SJCRH30 (cell line): Measurements from ENCODE around the gene NOS2. TPM values are rescaled to one million over a fixed set of nuclear protein-coding genes. Genes with fewer than 3 reads are reported as not detected.

Source experiments
- DNase-seq, 2 experiments: peaks; one replicate each; pipeline ENCODE4 v3.0.0-alpha.2; 2015 to 2020
- H3K27ac ChIP-seq: fragments of 250-450 bp; sonication (Bioruptor Pico); 2 replicates; pipeline ENCODE4 v1.5.1; 2020; ENCODE audit warnings: mild to moderate bottlenecking, moderate library complexity
- H3K27me3 ChIP-seq: fragments of 250-450 bp; sonication (Bioruptor Pico); 2 replicates; pipeline ENCODE4 v1.5.1; 2020; ENCODE audit warnings: mild to moderate bottlenecking, moderate library complexity
- H3K36me3 ChIP-seq: fragments of 250-450 bp; sonication (Bioruptor Pico); 2 replicates; pipeline ENCODE4 v1.5.1; 2020; ENCODE audit warnings: mild to moderate bottlenecking, moderate library complexity
- H3K4me1 ChIP-seq: fragments of 250-450 bp; sonication (Bioruptor Pico); 2 replicates; pipeline ENCODE4 v1.5.1; 2020; ENCODE audit warnings: mild to moderate bottlenecking, moderate library complexity
- H3K4me3 ChIP-seq: fragments of 250-450 bp; sonication (Bioruptor Pico); 2 replicates; pipeline ENCODE4 v1.5.1; 2020; ENCODE audit warnings: mild to moderate bottlenecking, moderate library complexity
- H3K9me3 ChIP-seq: fragments of 250-450 bp; sonication (Bioruptor Pico); replicated peaks from 2 replicates; pipeline ENCODE4 v1.5.1; 2020; ENCODE audit warnings: mild to moderate bottlenecking, moderate library complexity
- total RNA-seq: library from RNA; depleted of rRNA; stranded (reverse); fragments of >200 nt; shearing (Covaris generic); gene quantifications from 2 replicates; pipeline ENCODE4 v1.2.3, GENCODE V29; 2014

Gene NOS2
- total RNA-seq, 1 experiment from 2014 or later = not detected

- H3K9me3 ChIP-seq = no peaks in the 10 kb centered on the region
- H3K4me1 ChIP-seq = no peaks in the 10 kb centered on the region
- DNase-seq = no peak
- H3K27me3 ChIP-seq = peaks cover 2% of the 10 kb centered on the region
- no peaks in the 10 kb centered on the region for H3K36me3 ChIP-seq
- no peak overlapping the region for H3K27ac ChIP-seq
- H3K4me3 ChIP-seq = no peak overlapping the region
Measured at GRCh38 chr17:27808628-27809027, 8.3 kb upstream of the NOS2 start.

- Histone ChIP-seq H3K4me1 (no peaks in the 10 kb centered on the region), H3K9me3 (no peaks in the 10 kb centered on the region), H3K36me3 (no peaks in the 10 kb centered on the region), H3K27ac (no peak overlapping the region), H3K4me3 (no peak overlapping the region), H3K27me3 (no peaks in the 10 kb centered on the region; the same call in 1 of the 2 replicates)
- no peak for DNase-seq
Measured at GRCh38 chr17:27807567-27808470, 7.5 kb upstream of the NOS2 start.

- peak; percentile 81 to 92 for DNase-seq
- H3K4me1 ChIP-seq = no peaks in the 10 kb centered on the region
- no peak overlapping the region for H3K27ac ChIP-seq
- H3K4me3 ChIP-seq = peak overlapping the region; percentile 19
- H3K27me3 ChIP-seq = no peaks in the 10 kb centered on the region; the same call in 1 of the 2 replicates
- no peaks in the 10 kb centered on the region for H3K9me3 ChIP-seq
- no peaks in the 10 kb centered on the region for H3K36me3 ChIP-seq
Measured at GRCh38 chr17:27805520-27806146, 5.3 kb upstream of the NOS2 start.

DNA sequence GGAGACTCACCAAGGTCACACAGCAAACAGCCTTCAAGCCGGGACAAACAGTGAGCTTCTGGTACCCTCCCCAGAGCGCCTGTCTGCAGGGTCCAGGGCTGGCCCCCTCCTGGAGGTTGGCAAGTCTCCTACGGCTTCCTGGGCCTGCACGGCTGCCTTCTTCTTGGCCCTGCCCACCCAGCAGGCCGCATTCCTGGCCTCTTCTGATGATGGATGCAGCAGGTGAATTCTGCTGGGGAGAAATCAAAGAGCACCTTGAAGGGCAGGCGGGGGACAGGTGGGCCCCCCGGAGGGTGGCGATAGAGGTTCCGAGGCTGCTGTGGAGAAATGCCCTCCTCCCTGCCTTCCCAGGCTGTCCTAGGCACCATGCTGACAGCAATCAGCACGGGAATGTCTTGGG lies 3.8 kb upstream of the NOS2 start:
- Histone ChIP-seq H3K4me3 (no peak overlapping the region), H3K27ac (no peak overlapping the region), H3K36me3 (no peaks in the 10 kb centered on the region), H3K4me1 (no peaks in the 10 kb centered on the region), H3K27me3 (peaks cover 6% of the 10 kb centered on the region; the same call in 1 of the 2 replicates), H3K9me3 (no peaks in the 10 kb centered on the region)
- no peak for DNase-seq

DNA sequence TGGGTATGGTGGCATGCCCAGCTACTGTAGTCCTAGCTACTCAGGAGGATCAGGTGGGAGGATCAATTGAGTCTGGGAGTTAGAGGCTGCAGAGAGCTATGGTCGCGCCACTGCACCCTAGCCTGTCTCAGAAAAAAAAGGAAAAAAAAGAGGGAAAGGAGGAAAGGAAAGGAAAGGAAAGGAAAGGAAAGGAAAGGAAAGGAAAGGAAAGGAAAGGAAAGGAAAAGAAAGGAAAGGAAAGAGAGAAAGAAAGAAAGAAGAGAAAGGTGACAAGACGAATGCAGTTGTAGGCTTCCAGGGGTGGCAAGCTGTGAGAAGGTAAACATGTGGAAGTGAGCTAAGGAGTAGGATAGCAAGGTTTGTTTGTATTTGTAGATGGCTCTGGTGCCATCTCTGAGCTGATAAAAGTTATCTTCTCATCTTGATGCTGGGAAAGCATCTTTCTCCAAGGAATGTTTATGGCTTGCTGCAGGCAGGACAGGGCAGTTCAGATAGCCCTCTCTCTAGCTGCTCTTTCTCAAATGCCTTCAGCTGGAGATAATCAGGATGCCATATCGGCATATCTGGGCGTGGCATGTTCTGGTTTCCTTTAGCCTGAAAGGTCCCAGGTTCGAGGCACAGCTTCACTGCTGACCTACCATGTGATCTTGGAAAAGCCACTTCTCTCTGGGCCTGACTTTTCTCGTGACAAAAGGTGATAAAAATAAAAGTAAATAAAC lies 2.8 kb upstream of the NOS2 start:
- H3K36me3 ChIP-seq = no peaks in the 10 kb centered on the region
- H3K27ac ChIP-seq = no peak overlapping the region
- no peak for DNase-seq
- peaks cover 12% of the 10 kb centered on the region; the same call in 1 of the 2 replicates for H3K27me3 ChIP-seq
- H3K9me3 ChIP-seq = no peaks in the 10 kb centered on the region
- H3K4me3 ChIP-seq = no peak overlapping the region
- H3K4me1 ChIP-seq = no peaks in the 10 kb centered on the region

- H3K36me3 ChIP-seq = no peaks in the 10 kb centered on the region
- H3K27ac ChIP-seq = no peak overlapping the region
- H3K4me1 ChIP-seq = no peaks in the 10 kb centered on the region
- H3K27me3 ChIP-seq = peaks cover 12% of the 10 kb centered on the region; the same call in 1 of the 2 replicates
- H3K9me3 ChIP-seq = no peaks in the 10 kb centered on the region
- no peak overlapping the region for H3K4me3 ChIP-seq
- no peak for DNase-seq
Measured at GRCh38 chr17:27802033-27802432, 1.7 kb upstream of the NOS2 start.

GRCh38 chr17:27798376-27798775 lies 2.0 kb downstream of the NOS2 start:
- H3K4me3 ChIP-seq = no peak overlapping the region
- no peaks in the 10 kb centered on the region for H3K4me1 ChIP-seq
- H3K36me3 ChIP-seq = no peaks in the 10 kb centered on the region
- no peaks in the 10 kb centered on the region for H3K9me3 ChIP-seq
- DNase-seq = no peak
- H3K27ac ChIP-seq = no peak overlapping the region
- peaks cover 12% of the 10 kb centered on the region; the same call in 1 of the 2 replicates for H3K27me3 ChIP-seq

GRCh38 chr17:27797390-27798091 lies 2.8 kb downstream of the NOS2 start:
- H3K27me3 ChIP-seq = peaks cover 12% of the 10 kb centered on the region; the same call in 1 of the 2 replicates

DNA sequence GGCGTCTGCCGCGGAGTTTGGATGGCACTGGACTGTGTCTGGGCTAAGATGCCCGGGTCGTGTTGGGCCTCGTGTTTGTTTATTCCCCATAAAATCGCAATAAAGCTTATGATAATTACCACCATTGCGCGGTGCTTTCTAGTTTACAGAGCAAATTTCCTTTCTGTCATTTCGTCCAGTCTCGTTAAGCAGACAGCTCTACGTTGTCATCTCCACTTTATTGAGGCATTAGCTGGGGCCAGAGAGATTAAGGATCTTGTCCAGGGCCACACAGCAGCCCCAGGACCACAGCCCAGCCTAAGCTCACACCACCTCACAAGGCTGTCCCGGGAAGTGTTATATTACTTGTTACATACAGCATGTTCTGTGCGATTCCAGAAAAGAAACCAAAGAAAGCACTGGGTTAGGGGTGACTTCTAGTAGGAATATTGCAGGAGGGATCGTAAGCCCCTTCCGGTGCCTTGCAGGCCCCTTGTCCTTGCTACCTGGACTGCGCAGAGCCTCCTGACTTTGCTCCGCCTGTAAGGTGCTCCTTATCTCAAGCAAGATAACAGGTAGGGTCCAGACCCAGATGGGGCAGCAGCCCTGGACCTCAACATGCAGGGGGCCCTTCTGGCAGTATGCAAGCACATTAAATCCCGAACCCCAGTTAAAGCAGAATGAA lies 6.3 kb downstream of the NOS2 start:
- H3K27me3 ChIP-seq = peaks cover 6% of the 10 kb centered on the region; the same call in 1 of the 2 replicates
- no peak for DNase-seq
- no peaks in the 10 kb centered on the region for H3K9me3 ChIP-seq
- H3K36me3 ChIP-seq = no peaks in the 10 kb centered on the region
- H3K27ac ChIP-seq = no peak overlapping the region
- no peaks in the 10 kb centered on the region for H3K4me1 ChIP-seq
- no peak overlapping the region for H3K4me3 ChIP-seq

More at GRCh38 chr17:27797390-27798091, 2.8 kb downstream of the NOS2 start:
- Histone ChIP-seq H3K27ac (no peak overlapping the region), H3K9me3 (no peaks in the 10 kb centered on the region), H3K4me1 (no peaks in the 10 kb centered on the region), H3K36me3 (no peaks in the 10 kb centered on the region), H3K4me3 (no peak overlapping the region)
- DNase-seq = no peak

- no peaks in the 10 kb centered on the region for H3K4me1 ChIP-seq
- H3K4me3 ChIP-seq = no peak overlapping the region
- H3K27ac ChIP-seq = no peak overlapping the region
- no peaks in the 10 kb centered on the region for H3K9me3 ChIP-seq
- no peaks in the 10 kb centered on the region for H3K36me3 ChIP-seq
- no peak for DNase-seq
- no peaks in the 10 kb centered on the region; the same call in 1 of the 2 replicates for H3K27me3 ChIP-seq
Measured at GRCh38 chr17:27793168-27793905, 7.0 kb downstream of the NOS2 start.

DNA sequence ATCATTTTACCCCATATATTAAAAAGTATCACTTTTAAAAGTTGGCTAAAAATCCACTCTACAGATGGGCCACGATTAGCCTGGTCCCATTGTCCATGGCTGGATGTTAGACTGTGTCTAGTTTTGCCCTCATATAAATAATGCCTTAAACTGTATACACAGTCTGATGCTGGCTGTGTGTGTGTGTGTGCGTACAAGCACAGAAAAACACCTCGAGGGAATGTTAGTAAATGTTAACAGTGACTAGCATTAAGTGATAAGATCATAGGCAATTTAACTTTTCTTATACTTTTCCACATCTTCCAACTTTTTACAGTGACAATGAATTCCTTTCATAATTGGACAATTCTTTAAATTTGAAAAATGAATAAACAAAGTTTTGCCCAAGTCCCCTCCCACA lies 8.2 kb downstream of the NOS2 start:
- Histone ChIP-seq H3K4me1 (no peaks in the 10 kb centered on the region), H3K27ac (no peak overlapping the region), H3K36me3 (no peaks in the 10 kb centered on the region), H3K9me3 (no peaks in the 10 kb centered on the region), H3K27me3 (peaks cover 6% of the 10 kb centered on the region; the same call in 1 of the 2 replicates), H3K4me3 (no peak overlapping the region)
- no peak for DNase-seq

GRCh38 chr17:27788919-27789318 lies 11.4 kb downstream of the NOS2 start:
- H3K27ac ChIP-seq = no peak overlapping the region
- no peak overlapping the region for H3K4me3 ChIP-seq
- no peaks in the 10 kb centered on the region for H3K9me3 ChIP-seq
- no peaks in the 10 kb centered on the region for H3K36me3 ChIP-seq
- H3K4me1 ChIP-seq = no peaks in the 10 kb centered on the region
- no peak for DNase-seq
- peaks cover 19% of the 10 kb centered on the region for H3K27me3 ChIP-seq
